ENCODE measurements around the gene ARNT2.

The ARNT2 gene

DNA sequence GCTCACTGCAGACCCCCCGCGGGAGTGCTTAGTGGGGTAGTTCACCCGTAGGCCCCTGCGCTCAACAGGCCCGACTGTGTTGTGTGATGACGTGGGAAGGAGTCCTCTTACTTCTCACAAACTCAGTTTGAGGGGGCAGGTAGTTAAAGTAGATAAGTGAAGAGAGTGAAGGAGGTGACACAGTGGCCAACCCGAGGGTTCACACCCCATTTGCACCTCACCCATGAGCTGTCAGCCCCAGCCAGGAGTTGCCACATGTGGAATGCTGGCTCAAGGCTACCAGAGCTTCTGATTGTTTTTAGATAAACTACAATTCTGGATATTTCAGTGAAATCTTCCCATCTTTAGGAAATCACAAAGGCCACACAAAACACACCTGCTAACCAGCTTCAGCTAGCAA lies 226.8 kb downstream of the ARNT2 start:
- peak overlapping the region in 1 of 2 experiments; percentile 10 for H3K14ac ChIP-seq (ENCODE audit: low read length in 2 of 2)
- WGBS: 90% methylated on average over 4 of the region's 7 CpGs
- H2BK120ac ChIP-seq (ENCODE audit: low read depth, low read length): no peak overlapping the region
- H2AFZ ChIP-seq (ENCODE audit: low read depth, low read length): no peak overlapping the region
- H2BK5ac ChIP-seq (ENCODE audit: low read depth, low read length, poor library complexity, severe bottlenecking): no peak overlapping the region
- no peak overlapping the region for H2BK12ac ChIP-seq (ENCODE audit: low read length in 2 of 2)
- no peaks in the 10 kb centered on the region for H3K4me1 ChIP-seq (ENCODE audit: control insufficient read depth, insufficient read depth, low read depth, low read length)
- H3K27ac ChIP-seq (ENCODE audit: low read length, poor library complexity, severe bottlenecking): no peak overlapping the region
- H2AK5ac ChIP-seq (ENCODE audit: low read length, severe bottlenecking): no peak overlapping the region
- no peak overlapping the region for H3K4me3 ChIP-seq (ENCODE audit: insufficient read depth in 1 of 2, low read depth in 1 of 2, low read length in 2 of 2)
- H3K9ac ChIP-seq (ENCODE audit: low read length): no peak overlapping the region
- peaks cover 8% of the 10 kb centered on the region for H3K9me3 ChIP-seq (ENCODE audit: control insufficient read depth, low read length)
- H3K27me3 ChIP-seq (ENCODE audit: control insufficient read depth in 1 of 2, insufficient read depth in 1 of 2, low read length in 2 of 2): peaks cover 0 to 9% of the 10 kb centered on the region in 2 experiments
- no peak overlapping the region for H3K4me2 ChIP-seq (ENCODE audit: low read length, poor library complexity, severe bottlenecking)
- no peak overlapping the region for H3K18ac ChIP-seq (ENCODE audit: low read depth in 1 of 2, low read length in 2 of 2)
- no peak overlapping the region for H4K91ac ChIP-seq (ENCODE audit: low read length)
- H3K36me3 ChIP-seq (ENCODE audit: control insufficient read depth in 1 of 2, insufficient read depth in 2 of 2, low read depth in 1 of 2, low read length in 2 of 2): no peaks in the 10 kb centered on the region
- no peak overlapping the region for H2BK15ac ChIP-seq (ENCODE audit: low read depth, poor library complexity, severe bottlenecking)
- H3K23ac ChIP-seq (ENCODE audit: low read length in 2 of 2): no peak overlapping the region
- H3K79me1 ChIP-seq (replicated peaks; ENCODE audit: low read length, poor library complexity, severe bottlenecking): no peaks in the 10 kb centered on the region
- no peak for DNase-seq
- no peak overlapping the region for H4K8ac ChIP-seq (ENCODE audit: low read length)
- H3K4ac ChIP-seq (ENCODE audit: low read depth in 1 of 2, low read length in 2 of 2): no peak overlapping the region

DNA sequence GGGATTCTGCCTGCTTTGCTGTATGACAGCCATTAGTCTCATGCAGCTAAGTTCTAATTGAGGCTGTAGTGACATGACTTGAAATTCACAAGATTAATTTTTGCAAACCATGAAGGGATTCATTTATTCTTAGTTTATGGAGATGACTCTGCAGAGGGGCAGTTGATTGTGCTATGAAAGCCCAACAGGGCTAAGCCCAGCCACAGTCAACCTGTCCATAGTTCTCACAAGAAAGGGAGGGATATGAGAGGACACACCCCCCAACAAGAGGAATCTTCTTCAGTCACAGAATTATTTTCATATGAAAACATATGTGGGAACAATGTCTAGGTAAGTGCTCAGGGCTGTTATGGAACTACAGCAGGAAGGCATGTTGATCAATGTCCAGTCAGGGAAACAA lies 229.0 kb downstream of the ARNT2 start:
- H2AK5ac ChIP-seq (ENCODE audit: low read length, severe bottlenecking): no peak overlapping the region
- peaks cover 0 to 15% of the 10 kb centered on the region in 2 experiments for H3K27me3 ChIP-seq (ENCODE audit: control insufficient read depth in 1 of 2, insufficient read depth in 1 of 2, low read length in 2 of 2)

DNA sequence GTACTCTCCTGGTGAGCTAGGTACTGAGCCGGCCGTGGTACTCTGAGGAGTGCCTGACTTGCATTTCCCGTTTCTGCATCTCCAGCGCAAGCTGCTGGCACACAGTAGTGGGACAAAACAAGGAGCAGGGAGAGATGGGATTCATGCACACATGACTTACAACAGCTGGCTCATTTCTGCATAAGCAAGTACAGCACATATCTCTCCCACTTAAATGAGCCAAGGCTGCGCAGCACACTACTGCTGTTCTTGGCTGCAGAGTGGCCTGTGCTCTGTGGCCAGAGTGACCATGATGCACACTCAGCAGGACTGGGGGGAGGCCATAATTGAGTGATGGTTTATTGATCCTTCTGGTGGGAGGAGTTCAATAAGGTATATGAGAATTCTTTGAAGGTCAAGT lies 231.8 kb downstream of the ARNT2 start:
- H4K8ac ChIP-seq (ENCODE audit: low read length): no peak overlapping the region
- no peak overlapping the region for H4K91ac ChIP-seq (ENCODE audit: low read length)
- H2AFZ ChIP-seq (ENCODE audit: low read depth, low read length): no peak overlapping the region
- no peak overlapping the region for H3K18ac ChIP-seq (ENCODE audit: low read depth in 1 of 2, low read length in 2 of 2)
- H3K4me2 ChIP-seq (ENCODE audit: low read length, poor library complexity, severe bottlenecking): no peak overlapping the region
- H3K4me3 ChIP-seq (ENCODE audit: insufficient read depth in 1 of 2, low read depth in 1 of 2, low read length in 2 of 2): no peak overlapping the region
- H3K27me3 ChIP-seq (ENCODE audit: control insufficient read depth in 1 of 2, insufficient read depth in 1 of 2, low read length in 2 of 2): peaks cover 0 to 15% of the 10 kb centered on the region in 2 experiments
- no peak overlapping the region for H3K23ac ChIP-seq (ENCODE audit: low read length in 2 of 2)
- no peak overlapping the region for H3K14ac ChIP-seq (ENCODE audit: low read length in 2 of 2)
- no peak for DNase-seq
- H3K4me1 ChIP-seq (ENCODE audit: control insufficient read depth, insufficient read depth, low read depth, low read length): no peaks in the 10 kb centered on the region
- H2BK12ac ChIP-seq (ENCODE audit: low read length in 2 of 2): no peak overlapping the region
- no peak overlapping the region for H2BK5ac ChIP-seq (ENCODE audit: low read depth, low read length, poor library complexity, severe bottlenecking)
- H2AK5ac ChIP-seq (ENCODE audit: low read length, severe bottlenecking): no peak overlapping the region
- no peaks in the 10 kb centered on the region for H3K79me1 ChIP-seq (replicated peaks; ENCODE audit: low read length, poor library complexity, severe bottlenecking)
- H3K9ac ChIP-seq (ENCODE audit: low read length): no peak overlapping the region
- no peak overlapping the region for H2BK15ac ChIP-seq (ENCODE audit: low read depth, poor library complexity, severe bottlenecking)
- no peak overlapping the region for H3K4ac ChIP-seq (ENCODE audit: low read depth in 1 of 2, low read length in 2 of 2)
- peaks cover 16% of the 10 kb centered on the region for H3K9me3 ChIP-seq (ENCODE audit: control insufficient read depth, low read length)
- H3K36me3 ChIP-seq (ENCODE audit: control insufficient read depth in 1 of 2, insufficient read depth in 2 of 2, low read depth in 1 of 2, low read length in 2 of 2): no peaks in the 10 kb centered on the region
- H2BK120ac ChIP-seq (ENCODE audit: low read depth, low read length): no peak overlapping the region
- no peak overlapping the region for H3K27ac ChIP-seq (ENCODE audit: low read length, poor library complexity, severe bottlenecking)
- 89% methylated on average over 5 of the region's 5 CpGs for WGBS

More for the DNA sequence above, 229.0 kb downstream of the ARNT2 start:
- Histone ChIP-seq H3K14ac (ENCODE audit: low read length in 2 of 2) (peak overlapping the region in 1 of 2 experiments; percentile 50), H3K36me3 (ENCODE audit: control insufficient read depth in 1 of 2, insufficient read depth in 2 of 2, low read depth in 1 of 2, low read length in 2 of 2) (no peaks in the 10 kb centered on the region), H2BK15ac (ENCODE audit: low read depth, poor library complexity, severe bottlenecking) (no peak overlapping the region), H3K4ac (ENCODE audit: low read depth in 1 of 2, low read length in 2 of 2) (no peak overlapping the region), H3K18ac (ENCODE audit: low read depth in 1 of 2, low read length in 2 of 2) (no peak overlapping the region), H3K4me1 (ENCODE audit: control insufficient read depth, insufficient read depth, low read depth, low read length) (no peaks in the 10 kb centered on the region), H2BK12ac (ENCODE audit: low read length in 2 of 2) (no peak overlapping the region), H3K4me2 (ENCODE audit: low read length, poor library complexity, severe bottlenecking) (no peak overlapping the region), H3K9ac (ENCODE audit: low read length) (no peak overlapping the region), H3K9me3 (ENCODE audit: control insufficient read depth, low read length) (peaks cover 2% of the 10 kb centered on the region), H2AFZ (ENCODE audit: low read depth, low read length) (no peak overlapping the region), H4K91ac (ENCODE audit: low read length) (no peak overlapping the region), H3K27ac (ENCODE audit: low read length, poor library complexity, severe bottlenecking) (no peak overlapping the region), H3K79me1 (replicated peaks; ENCODE audit: low read length, poor library complexity, severe bottlenecking) (no peaks in the 10 kb centered on the region), H3K23ac (ENCODE audit: low read length in 2 of 2) (no peak overlapping the region), H3K4me3 (ENCODE audit: insufficient read depth in 1 of 2, low read depth in 1 of 2, low read length in 2 of 2) (no peak overlapping the region), H2BK120ac (ENCODE audit: low read depth, low read length) (no peak overlapping the region), H2BK5ac (ENCODE audit: low read depth, low read length, poor library complexity, severe bottlenecking) (no peak overlapping the region), H4K8ac (ENCODE audit: low read length) (no peak overlapping the region)
- DNase-seq: no peak

DNA sequence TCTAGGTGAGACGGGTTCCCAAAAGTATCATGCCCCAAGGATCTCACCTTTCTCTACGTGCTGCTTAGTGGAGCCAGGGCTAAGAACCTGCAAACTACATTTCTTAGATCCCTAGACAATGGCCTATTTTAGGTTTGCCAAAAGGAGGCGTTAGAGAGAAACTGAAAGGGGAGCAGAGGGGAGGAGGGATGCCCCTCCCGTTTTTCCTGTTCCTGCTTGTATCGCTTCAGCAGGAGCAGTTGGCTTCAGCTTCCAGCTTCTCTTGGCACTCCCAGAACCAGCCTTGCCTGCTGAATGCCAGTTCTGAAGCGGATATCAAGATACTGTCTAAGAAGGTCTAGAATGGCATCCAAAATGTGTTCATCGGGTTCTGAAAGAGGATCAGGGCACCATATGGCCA lies 232.5 kb downstream of the ARNT2 start:
- Histone ChIP-seq H3K4me1 (ENCODE audit: control insufficient read depth, insufficient read depth, low read depth, low read length) (no peaks in the 10 kb centered on the region), H3K23ac (ENCODE audit: low read length in 2 of 2) (no peak overlapping the region), H4K8ac (ENCODE audit: low read length) (no peak overlapping the region), H3K14ac (ENCODE audit: low read length in 2 of 2) (no peak overlapping the region), H3K79me1 (replicated peaks; ENCODE audit: low read length, poor library complexity, severe bottlenecking) (no peaks in the 10 kb centered on the region), H3K9me3 (ENCODE audit: control insufficient read depth, low read length) (peaks cover 22% of the 10 kb centered on the region), H2BK120ac (ENCODE audit: low read depth, low read length) (no peak overlapping the region), H3K18ac (ENCODE audit: low read depth in 1 of 2, low read length in 2 of 2) (no peak overlapping the region), H3K36me3 (ENCODE audit: control insufficient read depth in 1 of 2, insufficient read depth in 2 of 2, low read depth in 1 of 2, low read length in 2 of 2) (no peaks in the 10 kb centered on the region), H3K4me3 (ENCODE audit: insufficient read depth in 1 of 2, low read depth in 1 of 2, low read length in 2 of 2) (no peak overlapping the region), H3K27ac (ENCODE audit: low read length, poor library complexity, severe bottlenecking) (no peak overlapping the region), H2AK5ac (ENCODE audit: low read length, severe bottlenecking) (no peak overlapping the region), H2AFZ (ENCODE audit: low read depth, low read length) (no peak overlapping the region), H2BK15ac (ENCODE audit: low read depth, poor library complexity, severe bottlenecking) (no peak overlapping the region), H3K9ac (ENCODE audit: low read length) (no peak overlapping the region), H3K4me2 (ENCODE audit: low read length, poor library complexity, severe bottlenecking) (no peak overlapping the region), H2BK12ac (ENCODE audit: low read length in 2 of 2) (no peak overlapping the region), H3K27me3 (ENCODE audit: control insufficient read depth in 1 of 2, insufficient read depth in 1 of 2, low read length in 2 of 2) (peaks cover 0 to 15% of the 10 kb centered on the region in 2 experiments), H3K4ac (ENCODE audit: low read depth in 1 of 2, low read length in 2 of 2) (no peak overlapping the region), H4K91ac (ENCODE audit: low read length) (no peak overlapping the region), H2BK5ac (ENCODE audit: low read depth, low read length, poor library complexity, severe bottlenecking) (no peak overlapping the region)
- 68% methylated on average over 6 of the region's 7 CpGs for WGBS
- no peak for DNase-seq

Data from mesenchymal stem cell (in vitro differentiated cells and primary cell).